Fibroblast of mammary gland (primary cell): ENCODE measurements around the gene BRD3OS.
A peak's percentile ranks its signal among the peaks of the same experiment; 100 is the strongest.

Experiments used
- DNase-seq: peaks from one replicate; pipeline ENCODE4 v3.0.0-alpha.2; 2010; ENCODE audit warnings: low read depth
- H3K4me3 ChIP-seq: 2 replicates; pipeline ENCODE4 v1.5.1; 2011; ENCODE audit warnings: low read depth, mild to moderate bottlenecking, low read length, moderate library complexity; ENCODE audit not compliant: control insufficient read depth
- CTCF ChIP-seq: conservative IDR thresholded peaks from 2 replicates; pipeline ENCODE4 v1.5.1; 2011; ENCODE audit warnings: low read depth, low read length, inconsistent platforms; ENCODE audit not compliant: control insufficient read depth, insufficient read depth

BRD3OS gene

GRCh38 chr9:134053401-134053871, 28.2 kb downstream of the BRD3OS start:
- no peak for DNase-seq
- TF ChIP-seq CTCF = no peak
- no peak overlapping the region for H3K4me3 ChIP-seq

- H3K4me3 ChIP-seq = no peak overlapping the region
- TF ChIP-seq CTCF = no peak
- no peak for DNase-seq
Observed at GRCh38 chr9:134053941-134054761, 28.9 kb downstream of the BRD3OS start.

GRCh38 chr9:134054891-134055811, 29.9 kb downstream of the BRD3OS start:
- DNase-seq = no peak
- no peak for TF ChIP-seq CTCF
- no peak overlapping the region for H3K4me3 ChIP-seq

- peak; percentile 73 for DNase-seq
- H3K4me3 ChIP-seq = no peak overlapping the region
- no peak for TF ChIP-seq CTCF
Observed at GRCh38 chr9:134055981-134056461, 30.7 kb downstream of the BRD3OS start.

- DNase-seq = no peak
- TF ChIP-seq CTCF = no peak
- no peak overlapping the region for H3K4me3 ChIP-seq
Observed at GRCh38 chr9:134056483-134057306, 31.4 kb downstream of the BRD3OS start.

GRCh38 chr9:134057307-134057657, 32.0 kb downstream of the BRD3OS start:
- TF ChIP-seq CTCF = no peak
- H3K4me3 ChIP-seq = no peak overlapping the region
- no peak for DNase-seq
